Stimulated activated naive CD4-positive, alpha-beta T cell (primary cell): Measurements from ENCODE around the gene C1QTNF12.

Experiments
- DNase-seq, 6 experiments: peaks; one replicate each; lab custom pipeline; 2025; lab: John Stamatoyannopoulos, UW

Gene C1QTNF12

GRCh38 chr1:1228596-1229321, 17.8 kb downstream of the C1QTNF12 start:
- DNase-seq, result no peak

- no peak for DNase-seq
Measured at GRCh38 chr1:1228187-1228586, 18.3 kb downstream of the C1QTNF12 start.

GRCh38 chr1:1227386-1227785, 19.1 kb downstream of the C1QTNF12 start:
- DNase-seq, result no peak

GRCh38 chr1:1226566-1227362, 19.8 kb downstream of the C1QTNF12 start:
- DNase-seq, result no peak

- no peak for DNase-seq
Measured at GRCh38 chr1:1225913-1226312, 20.6 kb downstream of the C1QTNF12 start.

- DNase-seq, result no peak
Measured at GRCh38 chr1:1225238-1225845, 21.2 kb downstream of the C1QTNF12 start.

- DNase-seq, result no peak
Measured at GRCh38 chr1:1223891-1224290, 22.6 kb downstream of the C1QTNF12 start.

- DNase-seq, result no peak
Measured at GRCh38 chr1:1223321-1223720, 23.2 kb downstream of the C1QTNF12 start.

- DNase-seq, result no peak
Measured at GRCh38 chr1:1222575-1223225, 23.8 kb downstream of the C1QTNF12 start.

GRCh38 chr1:1221887-1222574, 24.5 kb downstream of the C1QTNF12 start:
- no peak for DNase-seq

- no peak for DNase-seq
Measured at GRCh38 chr1:1220197-1220596, 26.3 kb downstream of the C1QTNF12 start.

- DNase-seq, result no peak
Measured at GRCh38 chr1:1219341-1219740, 27.2 kb downstream of the C1QTNF12 start.

GRCh38 chr1:1218524-1219200, 27.9 kb downstream of the C1QTNF12 start:
- DNase-seq, result no peak

- no peak for DNase-seq
Measured at GRCh38 chr1:1217621-1218523, 28.6 kb downstream of the C1QTNF12 start.

GRCh38 chr1:1216770-1217620, 29.5 kb downstream of the C1QTNF12 start:
- DNase-seq, result no peak

- DNase-seq, result no peak
Measured at GRCh38 chr1:1215881-1216605, 30.5 kb downstream of the C1QTNF12 start.

- DNase-seq, result peak in 1 of 6 experiments; percentile 11
Measured at GRCh38 chr1:1215080-1215676, 31.3 kb downstream of the C1QTNF12 start.
